Measurements from ENCODE around the gene LGALS9C.
"Not testable (repeated sequence)": the region's sequence is repeated elsewhere in the genome, so short reads cannot be mapped to it uniquely, and the experiment has no call there.

LGALS9C gene

DNA sequence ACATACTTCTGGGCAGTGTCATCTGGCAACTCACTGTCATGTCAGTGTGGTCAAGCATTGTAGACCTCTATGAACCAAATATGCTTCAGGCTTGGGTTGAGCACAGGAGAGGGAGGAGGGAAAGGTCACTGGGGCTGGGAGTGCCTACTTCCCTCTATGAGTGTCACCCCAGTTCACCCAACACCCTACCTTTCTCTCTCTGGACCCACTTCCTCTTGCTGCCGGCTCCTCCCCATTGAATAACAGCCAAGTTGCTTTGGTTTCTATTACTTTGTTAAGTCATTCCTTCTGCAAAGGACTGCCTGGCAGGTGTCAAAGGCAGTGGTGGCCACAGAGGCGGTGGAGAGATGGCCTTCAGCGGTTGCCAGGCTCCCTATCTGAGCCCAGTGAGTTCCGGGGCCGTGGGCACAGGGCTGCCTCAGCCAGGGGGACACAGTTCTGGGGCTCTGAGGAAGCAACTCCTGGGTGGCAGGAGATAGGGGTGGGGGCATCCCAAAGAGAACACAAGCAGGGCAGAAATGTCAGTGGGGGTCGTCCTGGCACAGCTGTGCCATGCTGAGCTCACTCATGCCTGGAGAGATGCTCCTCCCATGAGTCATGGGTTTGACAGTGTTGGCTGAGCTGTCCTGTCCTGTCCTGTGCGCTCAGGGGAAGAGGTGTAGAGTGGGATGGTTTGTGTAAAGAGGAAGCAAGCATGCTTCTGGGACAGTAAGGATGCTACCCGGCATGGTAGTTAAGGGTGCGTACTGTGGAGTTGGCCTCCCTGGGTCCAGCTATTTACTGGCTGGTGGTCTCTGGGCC lies at the start of gene LGALS9C:
LGALS9C (plus strand) TSS at position 282 of the 801 bp plus-strand sequence; CDS start at position 348, 66 bp downstream.
- not testable (repeated sequence) for DNase-seq (ENCODE audit: extremely low read depth in 1 of 2, low read depth in 1 of 2)

DNA sequence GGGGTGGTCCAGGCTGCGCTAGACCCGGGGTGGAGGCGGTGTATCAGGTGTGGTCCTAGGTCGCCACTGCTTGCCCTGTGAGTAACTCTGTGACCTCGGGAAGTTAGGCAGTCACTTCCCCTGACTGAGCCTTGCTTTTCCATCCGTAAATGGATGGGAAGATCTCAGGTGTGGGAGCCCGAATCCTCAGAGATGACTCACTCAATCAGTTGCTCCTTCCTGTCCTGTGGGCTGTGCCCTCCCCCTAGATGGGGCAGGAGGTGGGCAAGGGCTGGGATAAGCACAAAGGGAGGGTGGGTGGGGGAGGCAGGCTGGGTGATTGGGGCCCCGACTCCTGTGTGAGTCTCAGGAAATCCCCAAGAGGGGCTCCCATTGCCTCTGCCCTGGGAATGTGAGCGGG lies 44.4 kb upstream of the LGALS9C start:
- not testable (repeated sequence) for DNase-seq (ENCODE audit: extremely low read depth in 1 of 2, low read depth in 1 of 2)

- DNase-seq (ENCODE audit: extremely low read depth in 1 of 2, low read depth in 1 of 2): not testable (repeated sequence)
These were observed 37.1 kb upstream of the LGALS9C start for GRCh38 chr17:18439465-18439870.

- peak; percentile 8 to 22 for DNase-seq (ENCODE audit: extremely low read depth in 1 of 2, low read depth in 1 of 2)
These were observed 34.5 kb upstream of the LGALS9C start for GRCh38 chr17:18442093-18442492.

GRCh38 chr17:18442532-18442931 lies 34.1 kb upstream of the LGALS9C start:
- DNase-seq (ENCODE audit: extremely low read depth in 1 of 2, low read depth in 1 of 2): not testable (repeated sequence)

GRCh38 chr17:18447476-18448205 lies 28.9 kb upstream of the LGALS9C start:
- DNase-seq (ENCODE audit: extremely low read depth in 1 of 2, low read depth in 1 of 2): not testable (repeated sequence)

DNA sequence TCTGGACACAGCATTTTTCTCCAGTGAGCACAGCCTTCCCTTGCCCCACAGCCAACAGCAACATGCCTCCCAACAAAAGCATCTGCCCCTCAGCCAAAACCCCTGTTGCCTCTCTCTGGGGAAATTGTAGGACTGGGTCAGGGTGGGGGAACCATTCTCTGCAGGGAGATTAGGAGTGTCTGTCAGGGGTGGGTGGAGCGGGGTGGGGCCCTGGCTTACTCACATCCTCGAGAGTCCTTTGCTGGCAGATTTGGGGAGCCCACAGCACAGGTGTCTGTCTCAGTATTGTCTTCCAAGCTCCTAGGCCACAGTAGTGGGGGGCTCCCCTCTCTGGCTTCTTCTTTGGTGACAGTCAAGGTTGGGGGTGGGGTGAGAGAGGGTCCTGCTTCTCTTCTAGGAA lies 28.3 kb upstream of the LGALS9C start:
- not testable (repeated sequence) for DNase-seq (ENCODE audit: extremely low read depth in 1 of 2, low read depth in 1 of 2)

DNA sequence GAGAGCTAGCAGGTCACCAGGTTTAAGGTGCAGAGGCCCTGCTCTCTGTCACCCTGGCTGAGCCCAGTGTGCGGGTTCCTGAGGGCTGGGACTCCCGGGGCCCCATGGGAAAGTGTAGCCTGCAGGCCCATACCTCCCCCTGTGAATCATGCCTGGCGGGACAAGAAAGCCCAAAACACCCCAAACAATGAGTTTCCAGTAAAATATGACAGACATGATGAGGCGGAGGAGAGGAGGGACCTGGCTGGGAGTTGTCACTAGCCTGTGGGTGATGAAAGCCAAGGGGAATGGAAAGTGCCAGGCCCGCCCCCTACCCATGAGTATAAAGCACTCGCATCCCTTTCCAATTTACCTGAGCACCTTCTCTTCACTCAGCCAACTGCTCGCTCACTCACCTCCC lies 26.8 kb upstream of the LGALS9C start:
- DNase-seq (ENCODE audit: extremely low read depth in 1 of 2, low read depth in 1 of 2): not testable (repeated sequence)

GRCh38 chr17:18450998-18451397 lies 25.6 kb upstream of the LGALS9C start:
- not testable (repeated sequence) for DNase-seq (ENCODE audit: extremely low read depth in 1 of 2, low read depth in 1 of 2)

DNA sequence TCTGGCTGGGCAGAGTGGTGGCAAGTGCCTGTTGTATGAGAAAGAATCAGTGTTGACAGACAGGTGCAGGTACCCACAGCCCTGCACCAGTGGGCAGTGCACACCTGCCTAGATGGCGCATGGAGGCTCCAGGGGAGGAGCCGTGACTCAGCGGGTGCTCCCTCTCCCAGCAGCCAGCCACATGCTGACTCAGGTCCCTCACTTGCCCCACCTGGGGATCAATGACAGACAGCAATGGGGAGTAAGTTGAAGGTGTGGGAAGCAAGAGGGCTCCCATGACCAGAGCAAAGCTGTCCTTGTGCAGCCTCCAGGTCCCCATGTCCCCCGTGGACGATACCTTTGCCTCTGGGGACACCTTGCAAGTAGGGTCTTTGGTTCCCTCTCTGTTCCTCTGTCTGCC lies 24.6 kb upstream of the LGALS9C start:
- DNase-seq (ENCODE audit: extremely low read depth in 1 of 2, low read depth in 1 of 2): not testable (repeated sequence)

DNA sequence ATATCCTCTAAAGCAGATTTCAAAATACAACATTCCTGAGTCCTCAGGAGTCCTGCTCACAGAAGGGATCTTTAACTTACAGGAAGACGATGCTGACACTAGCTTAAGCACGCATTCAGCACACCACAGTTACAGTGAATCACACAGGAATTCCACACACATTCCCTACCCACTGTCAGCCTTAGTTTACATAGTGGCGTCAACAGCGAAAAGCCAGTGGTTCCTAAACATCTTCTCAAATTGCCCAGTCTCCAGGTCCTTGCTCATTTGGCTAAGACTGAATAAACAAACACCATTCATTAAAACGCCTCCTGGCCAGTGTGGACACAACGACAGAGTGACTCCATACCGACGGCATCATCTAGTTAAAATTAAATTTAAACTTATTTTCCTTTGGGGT lies 17.6 kb upstream of the LGALS9C start:
- not testable (repeated sequence) for DNase-seq (ENCODE audit: extremely low read depth in 1 of 2, low read depth in 1 of 2)

DNA sequence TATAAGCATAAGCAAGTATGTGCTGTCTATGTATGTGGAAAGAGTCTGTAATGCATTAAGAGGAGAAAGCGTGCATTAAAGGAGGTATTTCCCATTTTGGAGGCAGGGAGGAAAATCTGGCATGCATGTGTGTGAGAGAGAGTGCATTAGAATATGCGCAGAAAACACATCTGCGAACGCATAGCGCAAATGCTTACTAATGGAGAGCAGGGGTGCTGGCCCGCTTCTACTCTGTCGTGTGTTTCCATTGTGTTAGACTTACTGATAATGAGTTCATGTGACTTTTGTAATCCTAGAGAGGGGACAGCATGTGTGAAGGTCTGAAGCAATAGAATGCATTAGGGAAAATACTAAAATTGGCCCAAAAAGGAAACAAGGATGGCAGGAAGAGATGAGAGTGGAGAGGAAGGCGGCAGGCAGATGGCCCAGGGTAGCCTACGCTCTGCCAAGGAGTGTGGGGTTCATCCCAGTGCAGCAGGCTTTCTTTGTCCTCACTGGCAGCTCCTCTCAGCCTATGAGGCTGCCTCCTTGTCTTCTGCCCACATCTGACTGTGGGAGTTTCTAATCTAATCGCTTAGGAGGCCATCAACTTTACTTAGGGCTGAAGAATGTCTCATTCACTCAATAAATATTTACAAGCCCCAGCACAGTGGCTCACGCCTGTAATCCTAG lies 12.6 kb upstream of the LGALS9C start:
- not testable (repeated sequence) for DNase-seq (ENCODE audit: extremely low read depth in 1 of 2, low read depth in 1 of 2)

GRCh38 chr17:18466250-18466983 lies 10.2 kb upstream of the LGALS9C start:
- DNase-seq (ENCODE audit: extremely low read depth in 1 of 2, low read depth in 1 of 2): not testable (repeated sequence)

GRCh38 chr17:18467001-18467400 lies 9.6 kb upstream of the LGALS9C start:
- DNase-seq (ENCODE audit: extremely low read depth in 1 of 2, low read depth in 1 of 2): not testable (repeated sequence)

DNA sequence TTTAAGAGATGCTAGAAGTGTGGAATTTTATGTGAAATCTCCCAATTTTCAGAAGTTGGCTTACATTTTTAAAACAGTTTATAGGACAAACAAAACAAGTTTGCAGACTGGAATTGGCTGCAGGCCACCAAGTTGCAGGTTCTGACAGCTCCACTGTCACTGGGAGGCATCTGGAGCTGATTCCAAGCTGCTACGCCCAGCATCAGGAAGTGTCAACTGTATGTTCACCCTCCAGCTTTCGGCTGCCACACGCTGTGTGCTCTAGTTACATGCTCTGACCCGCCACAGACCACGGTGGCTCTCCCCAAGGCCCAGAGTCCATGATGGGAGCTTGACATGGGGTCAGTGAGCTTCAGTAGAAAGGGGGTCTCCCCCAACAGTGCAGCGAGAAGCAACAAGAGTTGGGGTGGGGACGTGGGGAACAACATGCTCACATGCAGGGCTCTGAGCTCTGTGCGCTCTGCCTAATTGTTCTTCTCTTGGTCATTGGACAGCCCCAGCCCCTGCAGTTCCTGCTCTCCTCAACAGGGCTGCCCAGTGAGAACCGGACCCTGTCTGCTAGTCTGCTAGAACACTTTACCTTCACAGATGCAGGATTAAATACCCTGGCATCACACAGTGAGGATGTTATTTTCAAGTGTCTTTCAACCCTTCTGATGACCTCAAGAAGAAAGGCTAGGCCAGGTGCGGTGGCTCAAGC lies 8.0 kb upstream of the LGALS9C start:
- not testable (repeated sequence) for DNase-seq (ENCODE audit: extremely low read depth in 1 of 2, low read depth in 1 of 2)

DNA sequence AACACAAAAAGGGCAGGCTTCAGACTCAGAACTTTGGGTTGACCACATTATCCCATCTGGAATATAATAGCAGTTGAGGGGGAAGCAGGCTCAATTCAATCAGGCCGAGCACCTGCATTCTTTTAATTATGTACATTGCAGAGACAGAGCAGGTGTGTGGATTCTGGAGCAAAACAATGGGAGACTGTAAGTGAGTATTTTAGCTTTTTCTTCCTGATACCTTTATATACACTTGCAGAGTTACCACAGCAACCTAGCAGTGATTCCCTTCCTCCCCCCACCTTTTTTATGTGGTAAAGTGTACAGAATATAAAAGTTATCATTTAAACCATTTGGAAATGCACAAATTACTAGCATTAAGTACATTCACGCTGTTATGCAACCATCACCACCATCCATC lies 6.8 kb upstream of the LGALS9C start:
- DNase-seq (ENCODE audit: extremely low read depth in 1 of 2, low read depth in 1 of 2): not testable (repeated sequence)

DNA sequence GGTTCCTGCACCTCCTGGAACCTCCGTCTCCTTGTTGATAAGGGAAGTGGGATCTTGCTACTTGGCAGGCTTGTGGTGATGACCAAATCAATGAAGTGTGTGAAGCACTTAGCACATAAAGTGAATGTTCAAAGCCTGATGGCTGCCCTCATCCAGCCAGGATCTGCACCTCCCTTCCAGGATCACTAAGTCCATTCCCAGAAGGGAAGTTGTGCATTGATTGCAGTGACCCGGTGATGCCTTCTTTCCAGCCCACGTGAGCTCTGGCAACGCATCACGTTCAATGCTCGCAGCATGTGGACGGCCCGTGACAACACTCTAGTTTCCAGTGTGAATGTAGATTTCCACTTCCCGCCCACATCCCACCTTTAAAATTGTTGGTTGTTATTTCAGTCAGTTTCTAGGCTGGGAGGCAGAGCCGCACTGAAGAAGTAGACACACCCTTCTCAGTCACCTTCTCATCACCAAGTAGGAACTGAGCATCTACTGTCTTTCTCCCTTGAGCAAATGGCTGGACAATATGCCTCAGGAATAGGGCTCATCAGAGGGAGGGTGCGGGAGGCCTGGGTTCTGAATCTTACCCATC lies 6.2 kb upstream of the LGALS9C start:
- not testable (repeated sequence) for DNase-seq (ENCODE audit: extremely low read depth in 1 of 2, low read depth in 1 of 2)

GRCh38 chr17:18473967-18474366 lies 2.6 kb upstream of the LGALS9C start:
- not testable (repeated sequence) for DNase-seq (ENCODE audit: extremely low read depth in 1 of 2, low read depth in 1 of 2)

- DNase-seq (ENCODE audit: extremely low read depth in 1 of 2, low read depth in 1 of 2): not testable (repeated sequence)
These were observed 1.8 kb upstream of the LGALS9C start for GRCh38 chr17:18474754-18475153.

DNA sequence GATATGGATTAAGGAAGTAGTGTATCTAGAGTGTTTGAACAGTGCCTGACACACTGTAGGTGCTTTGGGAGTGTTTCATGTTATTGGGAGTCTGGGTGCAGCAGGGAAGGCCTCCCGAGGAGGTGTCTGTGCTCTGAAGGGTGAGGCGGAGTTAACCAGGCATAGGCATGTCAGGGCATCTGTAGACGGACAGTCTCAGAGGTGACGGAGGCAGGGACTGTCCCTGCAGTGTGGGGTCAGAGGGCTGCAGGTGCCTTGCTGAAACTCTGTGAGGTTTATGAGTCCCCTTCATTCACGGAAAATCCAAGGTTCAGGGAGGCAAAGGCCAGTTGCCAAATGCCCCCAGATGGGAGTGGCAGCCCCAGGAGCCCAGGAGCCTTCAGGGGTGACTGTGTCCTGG lies 778 bp downstream of the LGALS9C start:
- DNase-seq (ENCODE audit: extremely low read depth in 1 of 2, low read depth in 1 of 2): not testable (repeated sequence)

Measured in activated CD8-positive, alpha-beta memory T cell treated with anti-CD3 and anti-CD28 coated beads for 1 hour (primary cell).